Activated CD8-positive, alpha-beta T cell treated with anti-CD3 and anti-CD28 coated beads for 36 hours (primary cell): ENCODE data around the gene NCOA1. TPM values are rescaled to one million over a fixed set of nuclear protein-coding genes. Genes with fewer than 3 reads are reported as not detected.

Source experiments
- ATAC-seq: fragments of 200-7000 bp; cut with Tn5 transposase; one replicate; pipeline ENCODE4 v1.10.0; 2021; ENCODE audit warnings: mild to moderate bottlenecking, moderate library complexity
- CTCF ChIA-PET: fragments of 350-600 bp; sonication (Branson Sonifier 250); formaldehyde crosslinking; loops from one replicate; lab custom pipeline; 2021; ENCODE audit warnings: antibody characterized with exemption; lab: Charles Lee
- POLR2A ChIA-PET: fragments of 350-600 bp; sonication (Branson Sonifier 250); formaldehyde crosslinking; loops from one replicate; lab custom pipeline; 2021; ENCODE audit warnings: antibody characterized with exemption; lab: Charles Lee
- DNase-seq: peaks from one replicate; pipeline ENCODE4 v3.0.0-alpha.2; 2020
- H3K27ac Mint-ChIP-seq: one replicate; pipeline ENCODE4 v1.8.0; 2021; ENCODE audit warnings: mild to moderate bottlenecking, mixed read lengths
- H3K27me3 Mint-ChIP-seq: one replicate; pipeline ENCODE4 v1.8.0; 2021; ENCODE audit warnings: mixed read lengths
- H3K36me3 Mint-ChIP-seq: one replicate; pipeline ENCODE4 v1.8.0; 2021; ENCODE audit warnings: low read depth, mixed read lengths
- H3K4me1 Mint-ChIP-seq: one replicate; pipeline ENCODE4 v1.8.0; 2021; ENCODE audit warnings: low read depth, mixed read lengths
- H3K4me3 Mint-ChIP-seq: one replicate; pipeline ENCODE4 v1.8.0; 2021; ENCODE audit warnings: mild to moderate bottlenecking, moderate library complexity, mixed read lengths
- H3K9me3 Mint-ChIP-seq: one replicate; pipeline ENCODE4 v1.8.0; 2021; ENCODE audit warnings: mixed read lengths
- intact Hi-C: fragments of 100-400 bp; cut with micrococcal nuclease; formaldehyde crosslinking; loops from one replicate; pipeline ENCODE4 v1.10.0; 2022
- total RNA-seq, 2 experiments: library from RNA; stranded (reverse); gene quantifications; one replicate each; pipeline ENCODE4 v1.2.3, GENCODE V29; 2021
- TF ChIP-seq, protein P1 (sequence below): fragments of 200-600 bp; IDR thresholded peaks from one replicate; pipeline ENCODE4 v1.8.0; 2022; ENCODE audit warnings: antibody characterized with exemption, mild to moderate bottlenecking

The NCOA1 gene
- total RNA-seq, 2 experiments from 2014 or later: 16.8 to 17.1 TPM

GRCh38 chr2:24473626-24474025, 17.4 kb upstream of the NCOA1 start:
- CTCF ChIA-PET: no interaction called here
- intact Hi-C loops: no loop called here
- Mint-ChIP-seq H3K9me3 (no peaks in the 10 kb centered on the region), H3K27ac (no peak overlapping the region), H3K36me3 (no peaks in the 10 kb centered on the region), H3K4me3 (no peak overlapping the region), H3K27me3 (no peaks in the 10 kb centered on the region), H3K4me1 (no peaks in the 10 kb centered on the region)
- TF ChIP-seq, protein P1, sequence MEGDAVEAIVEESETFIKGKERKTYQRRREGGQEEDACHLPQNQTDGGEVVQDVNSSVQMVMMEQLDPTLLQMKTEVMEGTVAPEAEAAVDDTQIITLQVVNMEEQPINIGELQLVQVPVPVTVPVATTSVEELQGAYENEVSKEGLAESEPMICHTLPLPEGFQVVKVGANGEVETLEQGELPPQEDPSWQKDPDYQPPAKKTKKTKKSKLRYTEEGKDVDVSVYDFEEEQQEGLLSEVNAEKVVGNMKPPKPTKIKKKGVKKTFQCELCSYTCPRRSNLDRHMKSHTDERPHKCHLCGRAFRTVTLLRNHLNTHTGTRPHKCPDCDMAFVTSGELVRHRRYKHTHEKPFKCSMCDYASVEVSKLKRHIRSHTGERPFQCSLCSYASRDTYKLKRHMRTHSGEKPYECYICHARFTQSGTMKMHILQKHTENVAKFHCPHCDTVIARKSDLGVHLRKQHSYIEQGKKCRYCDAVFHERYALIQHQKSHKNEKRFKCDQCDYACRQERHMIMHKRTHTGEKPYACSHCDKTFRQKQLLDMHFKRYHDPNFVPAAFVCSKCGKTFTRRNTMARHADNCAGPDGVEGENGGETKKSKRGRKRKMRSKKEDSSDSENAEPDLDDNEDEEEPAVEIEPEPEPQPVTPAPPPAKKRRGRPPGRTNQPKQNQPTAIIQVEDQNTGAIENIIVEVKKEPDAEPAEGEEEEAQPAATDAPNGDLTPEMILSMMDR: no peak
- DNase-seq (no peak), ATAC-seq (no peak)
- POLR2A ChIA-PET: no interaction called here

GRCh38 chr2:24474053-24474452, 17.0 kb upstream of the NCOA1 start:
- Mint-ChIP-seq H3K4me1 (no peaks in the 10 kb centered on the region), H3K4me3 (no peak overlapping the region), H3K27ac (no peak overlapping the region), H3K36me3 (no peaks in the 10 kb centered on the region), H3K27me3 (no peaks in the 10 kb centered on the region), H3K9me3 (no peaks in the 10 kb centered on the region)
- ATAC-seq (no peak), DNase-seq (no peak)
- ChIA-PET CTCF (no interaction called here), POLR2A (no interaction called here)
- TF ChIP-seq, protein P1: no peak
- intact Hi-C loops: no loop called here

GRCh38 chr2:24477229-24477628, 13.8 kb upstream of the NCOA1 start:
- intact Hi-C loops: no loop called here
- no peak overlapping the region for H3K4me3 Mint-ChIP-seq
- ATAC-seq (no peak), DNase-seq (no peak)
- no peaks in the 10 kb centered on the region for H3K4me1 Mint-ChIP-seq
- H3K36me3 Mint-ChIP-seq: no peaks in the 10 kb centered on the region
- H3K27ac Mint-ChIP-seq: no peak overlapping the region
- TF ChIP-seq, protein P1: no peak
- H3K9me3 Mint-ChIP-seq: peaks cover 2% of the 10 kb centered on the region
- ChIA-PET POLR2A (no interaction called here), CTCF (no interaction called here)
- H3K27me3 Mint-ChIP-seq: no peaks in the 10 kb centered on the region

DNA sequence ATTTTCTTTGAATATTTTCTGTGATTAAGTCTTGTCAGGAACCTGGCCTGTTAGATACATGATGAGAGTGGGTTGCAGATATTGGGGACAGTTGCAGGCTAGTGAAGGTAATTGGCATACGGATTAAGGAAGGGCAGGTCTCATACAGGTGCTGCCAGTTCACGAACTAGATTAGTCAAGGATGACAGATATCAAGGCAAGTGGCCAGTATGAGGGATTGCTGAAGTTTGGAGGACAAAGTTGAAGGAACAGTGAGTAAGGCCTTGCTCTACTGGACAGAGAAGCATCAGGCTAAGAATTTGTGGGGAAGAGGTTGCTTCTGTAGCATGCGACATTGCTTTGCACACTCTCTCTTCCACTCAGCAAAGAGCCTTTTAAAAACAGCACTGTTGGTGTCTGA, 12.8 kb upstream of the NCOA1 start:
- ATAC-seq (no peak), DNase-seq (no peak)
- intact Hi-C loops: no loop called here
- Mint-ChIP-seq H3K36me3 (no peaks in the 10 kb centered on the region), H3K4me1 (no peaks in the 10 kb centered on the region), H3K27me3 (no peaks in the 10 kb centered on the region), H3K27ac (no peak overlapping the region), H3K9me3 (peaks cover 2% of the 10 kb centered on the region), H3K4me3 (no peak overlapping the region)
- TF ChIP-seq, protein P1: no peak
- CTCF ChIA-PET: no interaction called here
- POLR2A ChIA-PET: no interaction called here

- no peak for ATAC-seq
- H3K4me1 Mint-ChIP-seq: no peaks in the 10 kb centered on the region
- no peak for DNase-seq
- H3K36me3 Mint-ChIP-seq: no peaks in the 10 kb centered on the region
- H3K9me3 Mint-ChIP-seq: peaks cover 2% of the 10 kb centered on the region
- CTCF ChIA-PET: no interaction called here
- no peak overlapping the region for H3K4me3 Mint-ChIP-seq
- intact Hi-C loops: no loop called here
- H3K27me3 Mint-ChIP-seq: no peaks in the 10 kb centered on the region
- no peak overlapping the region for H3K27ac Mint-ChIP-seq
- POLR2A ChIA-PET: interaction anchor here (0.6 kb wide), 1 partner anchor 13 kb away, joined by 3 read pairs; no protein-coding TSS in a partner anchor
- TF ChIP-seq, protein P1: no peak
These were observed 10.8 kb upstream of the NCOA1 start for GRCh38 chr2:24480245-24480644.
